Inflammatory macrophage treated with lipopolysaccharide for 4 hours (primary cell): ENCODE results near the gene DAO.
A peak's percentile ranks its signal among the peaks of the same experiment; 100 is the strongest.
"Not testable (repeated sequence)": the region's sequence is repeated elsewhere in the genome, so short reads cannot be mapped to it uniquely, and the experiment has no call there.

Experiments used
- DNase-seq: peaks from one replicate; pipeline ENCODE4 v3.0.0-alpha.2; 2020

The DAO gene

DNA sequence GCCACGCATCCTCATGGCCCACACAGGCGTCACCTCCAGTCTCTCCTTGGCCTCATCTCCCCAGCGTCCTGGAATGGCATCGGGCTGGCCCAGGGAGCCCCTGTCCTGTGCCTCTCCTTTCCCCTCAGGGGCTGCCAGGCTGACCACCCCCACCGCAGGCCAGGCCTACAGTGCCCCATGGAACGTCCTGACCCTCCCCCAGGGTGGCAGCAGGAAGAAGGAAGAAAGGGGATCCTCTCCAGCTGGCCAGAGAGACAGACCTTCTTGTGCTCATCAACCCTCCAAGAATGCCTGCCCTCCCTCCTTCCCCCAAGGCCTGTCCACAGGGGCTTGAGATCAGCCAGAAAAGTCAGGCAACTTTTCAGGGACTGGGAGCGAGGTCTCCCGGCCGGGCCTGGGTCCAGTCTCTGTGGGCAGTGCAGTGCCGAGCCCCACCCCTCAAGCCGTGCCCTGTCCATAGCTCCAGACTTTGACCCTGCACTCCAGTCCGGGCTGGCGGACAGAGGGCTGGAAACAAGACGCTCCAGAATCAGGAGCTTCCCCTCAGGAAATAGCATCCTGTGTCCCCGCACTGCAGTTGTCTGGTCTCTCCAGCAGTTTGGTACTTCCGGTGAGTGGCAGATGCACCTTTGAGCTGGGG is at the start of gene DAO:
Gene DAO (plus strand): TSS at position 478 of the 640 bp plus-strand sequence. CDS start 4,915 bp downstream, outside the sequence.
- no peak for DNase-seq

DNA sequence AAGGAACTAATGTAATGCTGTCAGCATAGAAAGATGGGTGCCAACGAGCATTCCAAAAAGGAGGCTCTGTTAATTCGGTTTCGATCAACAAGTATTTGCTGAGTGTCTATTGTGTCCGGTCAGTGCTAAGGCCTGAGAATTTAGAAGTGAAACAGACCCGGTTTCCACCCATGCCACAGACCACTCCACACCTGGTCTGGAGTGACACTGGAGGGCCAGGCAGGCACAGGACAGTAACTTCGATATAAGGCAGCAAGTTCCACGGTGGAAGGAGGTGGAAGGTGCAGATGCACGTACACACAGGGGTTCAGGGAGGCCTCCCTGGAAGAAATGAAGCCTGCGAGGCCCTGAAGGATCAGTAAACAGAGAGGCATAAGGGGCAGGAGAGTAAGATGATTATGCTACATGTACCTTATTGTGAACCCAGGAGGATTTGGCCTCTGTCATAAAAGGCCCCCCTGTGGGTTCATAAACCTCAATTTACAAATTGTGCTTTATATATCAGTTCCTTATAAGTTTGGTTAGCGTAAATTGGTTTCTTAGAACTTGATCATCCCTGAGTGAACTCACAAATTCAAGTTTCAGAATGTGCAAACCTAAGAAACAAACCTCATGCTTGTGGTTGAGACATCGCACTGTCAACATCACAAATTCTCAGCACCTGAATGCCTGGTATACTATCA is 48.4 kb upstream of the DAO start:
- no peak for DNase-seq

DNA sequence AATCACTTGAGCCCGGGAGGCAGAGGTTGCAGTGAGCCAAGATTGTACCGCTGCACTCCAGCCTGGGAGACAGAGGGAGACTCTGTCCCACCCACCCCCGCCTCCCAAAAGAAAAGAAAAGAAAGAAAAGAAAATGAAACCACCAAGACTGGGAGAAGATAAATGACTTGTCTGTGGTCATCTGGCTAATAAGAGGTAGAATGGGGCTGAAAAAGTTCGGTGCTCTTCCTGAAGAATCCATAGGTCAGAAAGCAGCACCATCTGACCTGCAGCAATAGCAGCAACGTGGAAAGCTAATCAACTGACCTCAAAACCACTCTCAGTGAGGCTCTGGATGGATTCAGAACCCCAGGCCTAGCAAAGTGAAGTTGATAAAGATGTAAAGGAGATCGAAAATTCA is 47.7 kb upstream of the DAO start:
- no peak for DNase-seq

DNA sequence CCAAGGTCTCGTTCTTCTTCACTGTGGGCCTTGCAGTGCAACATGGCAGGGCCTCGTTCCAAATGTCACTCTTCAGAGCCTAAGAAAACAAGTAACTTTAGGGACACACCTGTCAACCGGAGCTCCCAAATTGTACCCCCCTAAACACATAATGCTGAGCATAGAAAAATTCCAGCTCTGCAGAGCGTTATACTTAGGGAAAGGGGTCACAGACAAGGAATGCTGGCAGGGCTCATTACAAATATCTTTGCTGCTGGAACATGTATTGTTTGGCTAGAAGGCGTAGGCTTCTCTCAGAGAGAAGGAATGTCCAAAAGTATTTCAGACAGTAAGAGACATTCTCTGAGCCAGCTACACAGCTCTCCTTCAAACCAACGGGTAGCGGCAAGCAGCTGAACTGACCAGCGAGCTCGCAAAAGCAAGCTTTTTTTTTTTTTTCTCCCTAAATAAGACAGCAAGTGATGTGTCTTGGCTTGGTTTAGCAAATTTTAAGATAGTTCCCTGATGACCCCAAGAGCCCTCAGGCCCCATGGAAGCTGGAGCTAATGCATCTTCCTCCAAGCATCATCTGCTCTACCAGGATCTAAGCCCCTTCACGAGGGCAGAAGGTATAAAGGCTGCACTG is 47.0 kb upstream of the DAO start:
- DNase-seq, result no peak

DNA sequence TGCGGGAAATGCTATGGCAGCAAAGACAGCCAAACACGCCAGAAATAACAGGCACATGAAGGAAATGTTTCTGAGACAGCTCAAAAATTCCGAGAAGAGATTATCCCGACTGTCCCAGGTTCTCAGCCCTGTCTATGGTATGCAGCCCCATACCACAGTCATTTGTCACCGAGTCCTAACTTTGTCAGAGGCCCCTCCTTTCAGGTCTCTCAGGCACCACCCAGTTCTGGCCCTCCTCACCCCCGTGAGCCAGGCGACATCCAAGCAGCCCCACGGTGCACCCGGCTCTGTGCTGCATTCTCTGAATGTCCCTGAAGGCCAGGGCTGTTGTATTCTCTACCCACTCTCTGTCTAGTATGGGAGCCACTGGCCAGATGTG is 46.5 kb upstream of the DAO start:
- no peak for DNase-seq

DNA sequence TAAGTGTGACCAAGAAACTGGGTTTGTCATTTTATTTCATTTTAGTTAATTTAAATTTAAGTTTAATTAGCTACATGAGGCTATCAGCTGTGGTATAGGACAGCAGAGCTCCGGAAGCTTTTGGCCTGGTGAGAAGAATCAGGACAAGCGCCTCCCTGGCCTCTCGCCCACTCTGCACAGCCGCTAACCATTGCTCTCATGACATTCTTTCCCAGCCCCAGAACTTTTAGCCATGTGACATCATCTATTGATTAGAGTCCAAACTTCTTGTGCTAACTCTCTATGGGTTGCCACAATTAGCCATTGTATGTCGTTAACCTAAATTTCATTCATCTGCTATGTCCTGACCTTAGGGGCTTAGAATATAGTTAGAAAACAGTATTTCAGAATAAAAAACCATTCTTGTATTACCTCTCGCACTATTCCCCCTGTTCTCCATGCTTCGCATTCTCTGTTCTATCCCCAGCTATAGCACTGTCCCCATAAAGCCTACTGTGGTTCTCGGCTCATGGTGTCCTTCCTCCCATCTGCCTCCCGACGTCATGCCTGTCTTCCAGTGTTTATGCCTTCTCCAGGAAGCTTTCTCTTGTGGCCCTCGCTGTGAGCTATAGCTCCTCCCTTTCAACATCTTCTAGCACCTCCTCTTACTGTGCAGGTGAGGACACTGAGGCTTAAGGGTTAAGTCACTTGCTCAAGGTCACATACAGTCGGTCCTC is 46.0 kb upstream of the DAO start:
- no peak for DNase-seq

DNA sequence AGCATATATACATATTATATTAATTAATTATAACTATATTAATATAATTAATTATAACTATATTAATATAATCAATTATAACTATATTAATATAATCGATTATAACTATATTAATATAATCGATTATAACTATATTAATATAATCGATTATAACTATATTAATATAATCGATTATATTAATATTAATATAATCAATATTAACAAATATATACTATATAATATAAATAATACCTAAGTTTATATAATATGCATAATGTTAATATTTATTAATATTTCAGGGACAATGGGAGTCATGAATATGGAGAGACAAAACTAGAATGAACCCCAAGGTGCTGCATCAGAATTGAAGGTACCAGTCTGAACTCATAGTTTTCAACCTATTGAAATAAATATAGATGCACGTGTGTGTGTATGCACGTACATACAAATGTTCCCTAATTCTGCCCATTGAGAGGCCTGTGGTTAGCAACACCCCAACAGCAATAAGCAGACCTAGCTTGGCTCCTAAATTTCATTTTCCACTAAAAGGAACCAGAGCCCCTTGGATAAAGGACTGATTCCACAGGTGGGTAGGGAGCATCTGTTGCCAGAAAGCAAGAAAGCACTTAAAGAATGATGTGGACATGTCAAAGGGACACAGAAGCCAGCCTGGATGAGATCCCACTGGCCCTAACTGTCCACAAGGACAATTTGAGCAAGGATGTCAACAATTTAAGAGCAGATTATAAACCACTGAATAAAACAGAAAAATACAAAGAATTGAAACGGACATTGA is 43.8 kb upstream of the DAO start:
- DNase-seq, result no peak

DNA sequence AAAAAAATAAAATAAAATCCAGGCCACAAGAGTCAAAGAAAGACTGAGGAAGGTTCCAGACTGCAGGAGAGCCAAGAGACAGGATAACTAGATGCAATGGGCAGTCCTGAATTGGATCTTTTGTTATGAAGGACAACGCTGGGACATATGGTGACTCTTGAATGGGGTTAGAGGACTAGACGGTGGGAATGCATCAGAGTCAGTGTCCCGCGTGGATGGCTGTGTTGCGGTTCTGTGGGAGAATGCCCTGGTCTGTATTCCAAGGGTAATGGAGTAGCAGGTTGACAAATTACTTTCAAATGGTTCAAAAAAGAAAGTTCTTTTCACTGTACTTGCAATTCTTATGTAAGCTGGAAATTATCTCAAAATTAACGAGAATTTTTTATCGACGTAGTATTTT is 42.7 kb upstream of the DAO start:
- DNase-seq, result no peak

DNA sequence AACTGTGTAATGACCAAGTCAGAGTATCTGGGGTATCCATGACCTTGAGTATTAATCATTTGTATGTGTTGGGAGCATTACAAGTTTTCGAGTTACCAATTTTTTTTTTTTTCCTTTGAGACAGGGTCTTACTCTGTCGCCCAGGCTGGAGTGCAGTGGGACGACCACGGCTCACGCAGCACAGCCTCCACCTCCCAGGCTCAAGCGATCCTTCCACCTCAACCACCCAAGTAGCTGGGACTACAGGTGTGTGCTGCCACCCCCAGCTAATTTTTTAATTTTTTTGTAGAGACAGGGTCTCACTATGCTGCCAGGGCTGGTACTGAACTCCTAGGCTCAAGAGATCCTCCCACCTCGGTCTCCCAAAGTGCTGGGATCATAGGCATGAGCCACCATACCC is 42.2 kb upstream of the DAO start:
- DNase-seq, result no peak

DNA sequence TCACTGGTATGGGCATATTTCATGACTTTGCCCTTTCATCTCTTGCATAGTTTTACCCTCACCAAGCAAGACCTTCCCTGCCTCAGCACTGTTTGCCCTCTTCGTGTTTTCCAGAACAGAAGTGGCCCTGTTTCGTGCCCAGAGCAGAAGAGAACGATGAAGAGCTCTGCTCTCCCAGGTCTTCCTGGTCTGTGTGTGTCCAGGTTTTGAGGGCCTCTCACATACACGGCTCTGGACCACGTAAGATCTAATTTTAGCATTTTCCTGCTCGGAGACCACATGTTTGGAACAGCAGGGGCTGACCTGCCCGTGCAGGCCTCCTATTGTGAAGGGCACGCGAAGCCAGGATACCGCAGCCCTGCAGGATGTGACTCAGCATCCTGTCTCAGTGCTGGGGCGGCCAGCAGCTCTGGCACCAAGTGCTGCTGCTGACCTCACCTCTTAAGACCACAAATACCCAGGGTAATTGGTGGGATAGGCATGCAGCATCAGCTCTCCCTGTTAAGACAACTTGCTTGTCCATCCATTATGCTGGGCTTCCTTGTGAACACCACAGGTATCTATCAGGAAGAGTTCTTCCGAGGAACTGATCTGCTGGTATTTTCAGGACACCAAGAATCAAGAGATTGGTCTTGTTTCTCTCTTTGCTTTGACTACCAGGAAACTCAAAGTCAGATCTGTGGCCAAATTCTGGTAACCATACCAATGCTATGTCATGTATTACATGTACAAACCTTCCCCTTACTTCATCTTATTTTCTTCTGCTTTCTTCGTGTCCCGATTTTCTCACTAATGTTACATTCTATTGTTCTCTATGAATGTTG is 41.5 kb upstream of the DAO start:
- peak; percentile 96 for DNase-seq

DNA sequence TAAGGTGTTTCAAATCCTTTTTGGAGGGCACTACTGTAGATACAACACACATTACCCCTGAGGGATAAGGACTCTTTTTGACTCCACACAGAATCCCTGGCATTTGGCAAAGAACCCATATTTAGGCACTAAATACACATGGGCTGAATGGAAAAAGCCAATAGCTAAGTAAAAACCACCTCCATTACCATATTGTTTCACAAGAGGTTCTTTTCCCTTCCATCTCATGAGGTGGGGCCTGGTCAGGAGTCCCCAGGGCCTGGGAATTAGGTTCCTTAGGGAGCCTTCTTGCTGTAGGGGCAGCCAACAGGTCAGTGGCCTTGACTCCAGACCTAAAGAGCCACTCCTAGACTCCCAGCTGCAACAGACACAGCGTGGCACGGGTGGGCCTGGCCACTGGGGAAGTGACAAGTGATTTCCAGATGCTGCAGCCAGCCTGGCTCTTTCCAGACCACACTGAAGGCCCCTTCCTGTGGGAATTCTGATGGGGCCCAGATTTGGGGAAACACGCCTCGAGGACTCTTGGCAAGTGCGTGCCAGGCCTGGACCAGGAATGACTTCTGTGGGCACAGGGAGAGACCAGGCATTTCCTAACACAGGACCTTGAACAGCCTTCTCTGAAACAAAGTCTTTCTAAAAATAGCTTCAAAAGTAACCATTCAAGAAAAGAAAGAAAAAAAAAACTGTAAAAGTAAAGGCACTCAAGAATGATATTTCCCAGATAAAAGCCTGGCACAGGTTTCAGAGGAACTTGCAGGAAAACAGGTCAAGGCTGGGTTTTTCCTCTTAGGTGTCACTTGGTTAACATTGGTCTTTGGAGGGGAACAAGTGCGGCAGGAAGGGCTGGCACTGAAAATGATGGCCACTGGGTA is 40.6 kb upstream of the DAO start:
- no peak for DNase-seq

DNA sequence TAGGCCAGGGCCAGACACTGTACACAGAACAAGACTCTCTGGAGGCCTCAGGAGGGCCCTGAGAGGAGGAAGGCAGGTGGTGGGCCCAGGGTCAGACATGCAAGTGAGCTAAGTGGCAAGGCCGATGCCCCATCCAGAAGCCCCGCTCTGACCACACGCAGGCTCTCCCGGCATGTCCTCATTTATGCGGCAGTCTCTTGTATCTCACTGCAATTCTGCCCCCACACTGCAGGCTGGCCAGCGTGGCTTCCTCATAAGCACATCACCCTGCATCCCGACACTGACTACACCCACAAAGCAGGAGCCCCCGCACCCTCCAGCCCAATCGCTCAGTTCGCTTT is 40.0 kb upstream of the DAO start:
- peak; percentile 63 for DNase-seq

DNA sequence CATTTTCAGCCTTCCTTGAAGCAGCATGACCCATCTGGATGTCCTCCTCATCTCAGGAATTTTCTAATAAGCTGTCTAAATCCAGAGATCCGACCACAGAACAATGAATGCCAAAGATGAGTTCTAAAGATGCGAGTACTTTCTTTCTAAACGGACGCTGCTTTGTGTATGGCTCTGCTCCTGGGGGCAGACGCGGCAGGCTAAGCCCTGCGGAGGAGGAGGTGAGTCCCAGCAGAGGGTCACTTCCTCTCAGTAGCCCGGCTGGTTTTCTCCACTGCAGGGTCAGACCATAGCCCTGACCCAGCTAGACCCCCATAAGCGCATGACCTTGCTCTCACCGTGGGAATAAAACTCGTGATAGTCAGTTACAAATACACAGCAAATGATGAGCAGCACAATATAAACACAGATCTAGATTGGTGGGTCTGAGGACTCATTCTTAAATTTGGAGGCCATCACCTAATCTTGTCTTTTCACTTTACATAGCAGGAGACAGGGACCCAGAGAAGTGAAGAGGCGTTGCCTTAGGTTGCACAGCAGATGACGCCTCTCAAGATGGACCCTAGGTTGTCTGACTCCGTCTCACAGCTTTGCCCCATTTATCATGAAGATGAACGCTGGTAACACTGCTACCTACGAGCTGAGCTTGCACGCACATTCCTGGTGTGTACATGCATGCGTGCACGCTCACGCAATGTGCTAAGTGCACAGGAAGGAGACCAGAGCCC is 39.1 kb upstream of the DAO start:
- no peak for DNase-seq

DNA sequence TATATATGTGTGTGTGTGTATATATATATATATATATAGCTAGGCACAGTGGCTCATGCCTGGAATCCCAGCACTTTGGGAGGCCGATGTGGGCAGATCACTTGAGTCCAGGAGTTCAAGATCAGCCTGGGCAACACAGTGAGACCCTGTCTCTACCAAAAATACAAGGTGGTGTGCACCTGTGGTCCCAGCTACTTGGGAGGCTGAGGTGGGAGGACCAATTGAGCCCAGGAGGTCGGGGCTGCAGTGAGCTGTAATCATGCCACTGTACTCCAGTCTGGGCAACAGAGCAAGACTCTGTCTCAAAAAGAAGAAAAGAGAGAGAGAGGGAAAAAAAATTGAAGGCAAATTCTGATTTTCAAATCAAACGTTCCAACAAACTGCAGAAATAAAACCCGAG is 38.1 kb upstream of the DAO start:
- not testable (repeated sequence) for DNase-seq

DNA sequence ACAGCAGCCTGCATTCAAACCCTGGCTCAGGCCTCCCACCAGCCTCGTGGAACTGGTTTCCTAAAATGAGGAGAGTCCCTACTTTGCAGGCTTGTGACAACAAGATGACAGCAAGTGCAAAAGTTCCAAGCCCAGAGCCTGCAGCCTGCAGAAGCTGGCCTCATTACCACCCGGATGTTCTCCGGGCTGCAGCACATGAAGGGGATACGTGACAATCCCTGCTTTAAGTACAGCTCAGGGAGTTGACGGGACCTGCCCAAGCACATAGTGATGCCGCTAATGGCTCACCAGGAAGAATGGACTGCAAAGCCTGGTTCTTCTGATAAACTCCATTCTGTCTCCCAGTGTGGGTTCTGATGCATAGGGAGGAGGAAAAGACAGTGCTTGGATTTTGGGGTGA is 37.5 kb upstream of the DAO start:
- DNase-seq, result no peak

DNA sequence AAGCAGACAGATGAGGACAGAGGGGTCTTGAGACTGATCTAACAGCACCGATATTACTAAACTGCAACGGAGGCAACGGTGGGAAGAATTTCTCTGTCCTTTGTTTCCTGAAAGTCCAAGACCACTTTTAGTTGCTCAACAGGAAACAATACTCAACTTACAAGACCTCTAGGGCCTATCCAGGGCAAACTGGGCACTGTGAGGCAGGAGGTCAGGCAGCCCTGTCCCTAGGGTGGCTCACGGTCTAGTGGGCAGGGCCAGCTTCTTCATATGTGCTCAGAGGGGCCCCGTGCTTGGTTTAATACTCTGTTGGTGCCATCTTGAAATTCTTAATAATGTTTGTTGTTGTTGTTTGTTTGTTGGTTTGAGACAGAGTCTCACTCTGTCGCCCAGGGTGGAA is 36.7 kb upstream of the DAO start:
- no peak for DNase-seq

DNA sequence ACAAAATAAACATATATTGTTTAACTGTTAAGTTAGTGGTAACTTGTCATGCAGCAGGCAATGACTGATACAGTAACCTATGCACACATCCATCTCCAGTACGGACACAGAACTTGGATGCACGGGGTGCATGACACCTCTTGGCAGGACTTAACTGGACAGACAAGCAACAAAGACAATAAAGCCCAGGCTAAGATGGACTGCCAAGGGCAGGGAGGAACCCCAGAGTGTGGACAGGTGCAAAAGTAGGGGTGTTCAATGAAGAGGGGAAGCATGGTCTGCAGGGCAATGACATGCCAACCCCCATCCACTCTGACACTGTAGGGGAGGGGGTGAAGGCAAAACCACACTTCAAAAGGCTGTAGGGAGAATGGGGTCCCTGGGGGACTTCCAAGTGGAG is 34.2 kb upstream of the DAO start:
- no peak for DNase-seq

DNA sequence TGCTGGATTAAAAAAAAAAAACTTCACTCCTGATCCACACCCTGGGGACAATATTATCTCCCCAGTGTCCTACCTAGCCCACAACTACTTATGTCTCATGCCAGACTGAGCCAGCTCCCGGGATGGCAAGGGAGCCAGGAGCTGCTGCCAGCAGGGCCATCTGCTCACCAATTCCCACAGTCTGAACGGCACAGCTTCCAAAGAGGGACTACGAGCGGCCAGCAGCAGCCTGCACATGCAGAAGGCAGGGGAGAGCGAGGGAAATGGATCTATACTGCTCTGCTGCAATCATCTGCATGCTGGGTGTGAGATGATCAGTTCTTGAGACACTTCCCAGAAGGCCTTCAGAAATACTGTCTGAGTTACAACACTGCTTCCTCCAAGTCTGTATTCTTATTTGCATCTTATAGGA is 33.6 kb upstream of the DAO start:
- peak; percentile 84 for DNase-seq

DNA sequence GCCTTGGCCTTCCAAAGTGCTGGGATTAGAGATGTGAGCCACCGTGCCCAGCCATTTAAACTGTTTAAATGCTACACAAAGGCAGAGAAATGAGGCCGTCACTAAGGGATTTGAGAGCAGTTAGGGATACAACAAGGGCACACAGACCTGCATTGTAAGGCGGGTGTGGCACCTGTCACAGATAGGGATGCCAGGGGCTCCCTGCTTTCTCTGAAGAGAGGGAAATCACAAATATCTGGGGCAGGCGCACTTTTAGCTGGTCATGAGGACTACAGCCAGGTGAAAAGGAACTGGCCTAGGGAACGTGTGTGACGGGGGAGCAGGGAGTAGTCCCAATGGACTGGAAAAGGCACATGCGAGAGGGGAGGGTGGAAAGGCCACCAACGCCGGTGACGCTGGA is 32.2 kb upstream of the DAO start:
- no peak for DNase-seq

DNA sequence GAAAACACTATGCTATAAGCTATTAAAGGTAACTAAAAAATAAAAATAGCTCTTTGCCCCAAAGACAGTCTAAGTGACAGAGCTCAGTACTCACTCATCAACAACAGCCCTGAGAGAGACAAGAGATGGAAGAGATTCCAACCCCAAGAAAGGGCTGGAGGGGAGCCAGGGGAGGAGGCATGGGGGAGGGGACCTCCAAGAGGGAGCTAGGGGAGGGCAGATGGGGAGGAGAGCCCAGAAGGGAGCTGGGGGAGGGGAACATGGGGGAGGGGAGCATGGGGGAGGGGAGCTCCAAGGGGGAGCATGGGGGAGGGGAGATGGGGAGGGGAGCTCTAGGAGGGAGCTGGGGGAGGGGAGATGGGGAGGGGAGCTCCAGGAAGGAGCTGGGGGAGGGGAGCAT is 30.2 kb upstream of the DAO start:
- DNase-seq, result no peak
